HG03469 (cell line): Measurements from ENCODE around the gene ADD3.

Experiments used
- ATAC-seq: cut with Tn5 transposase; IDR thresholded peaks from one replicate; pipeline ENCODE4 v1.9.1; 2021; ENCODE audit warnings: mild to moderate bottlenecking, moderate library complexity, moderate number of reproducible peaks; ENCODE audit not compliant: unreplicated experiment

ADD3 gene

GRCh38 chr10:109998513-109998912 lies 9.3 kb upstream of the ADD3 start:
- no peak for ATAC-seq

GRCh38 chr10:110002801-110003523 lies 4.8 kb upstream of the ADD3 start:
- no peak for ATAC-seq

- no peak for ATAC-seq
These were observed 4.3 kb upstream of the ADD3 start for GRCh38 chr10:110003524-110003885.

GRCh38 chr10:110005719-110006118 lies 2.1 kb upstream of the ADD3 start:
- ATAC-seq: no peak

- no peak for ATAC-seq
These were observed 1.2 kb upstream of the ADD3 start for GRCh38 chr10:110006358-110007160.

GRCh38 chr10:110007161-110007700 lies 553 bp upstream of the ADD3 start:
- ATAC-seq: peak; percentile 18

GRCh38 chr10:110008518-110009339 lies 945 bp downstream of the ADD3 start:
- no peak for ATAC-seq

GRCh38 chr10:110009736-110010475 lies 2.1 kb downstream of the ADD3 start:
- ATAC-seq: peak; percentile 43

- ATAC-seq: no peak
These were observed 2.9 kb downstream of the ADD3 start for GRCh38 chr10:110010486-110011378.

- no peak for ATAC-seq
These were observed 3.9 kb downstream of the ADD3 start for GRCh38 chr10:110011681-110012080.

- no peak for ATAC-seq
These were observed 6.0 kb downstream of the ADD3 start for GRCh38 chr10:110013630-110014293.

- ATAC-seq: no peak
These were observed 8.3 kb downstream of the ADD3 start for GRCh38 chr10:110016039-110016438.

- no peak for ATAC-seq
These were observed 9.3 kb downstream of the ADD3 start for GRCh38 chr10:110017052-110017451.

GRCh38 chr10:110017907-110018306 lies 10.1 kb downstream of the ADD3 start:
- no peak for ATAC-seq

GRCh38 chr10:110020265-110020664 lies 12.5 kb downstream of the ADD3 start:
- no peak for ATAC-seq

- ATAC-seq: no peak
These were observed 15.1 kb downstream of the ADD3 start for GRCh38 chr10:110022716-110023504.

- no peak for ATAC-seq
These were observed 16.1 kb downstream of the ADD3 start for GRCh38 chr10:110023785-110024465.

GRCh38 chr10:110029450-110029849 lies 21.7 kb downstream of the ADD3 start:
- no peak for ATAC-seq
